Measurements from ENCODE around the gene PIGZ. TPM values are rescaled to one million over a fixed set of nuclear protein-coding genes. Genes with fewer than 3 reads are reported as not detected.

Gene PIGZ
- total RNA-seq, 1 experiment from 2014 or later = 0.50 TPM

- no peak for DNase-seq (ENCODE audit: extremely low read depth, low read depth)
Observed at GRCh38 chr3:196918968-196919367, 49.7 kb downstream of the PIGZ start.

GRCh38 chr3:196916995-196917394 is 51.6 kb downstream of the PIGZ start:
- DNase-seq (ENCODE audit: extremely low read depth, low read depth) = no peak

DNA sequence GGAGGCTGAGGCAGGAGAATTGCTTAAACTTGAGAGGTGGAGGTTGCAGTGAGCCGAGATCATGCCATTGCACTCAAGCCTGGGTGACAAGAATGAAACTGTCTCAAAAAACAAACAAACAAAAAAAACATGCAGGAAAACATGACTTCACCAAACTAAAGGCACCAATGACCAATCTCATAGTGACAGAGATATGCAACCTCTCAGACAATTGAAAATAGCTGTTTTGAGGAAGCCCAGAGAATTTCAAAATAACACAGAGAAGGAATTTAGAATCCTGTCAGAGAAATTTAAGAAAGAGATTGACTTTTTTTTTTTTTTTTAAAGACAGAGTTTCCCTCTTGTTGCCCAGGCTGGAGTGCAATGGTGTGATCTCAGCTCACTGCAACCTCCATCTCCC is 52.4 kb downstream of the PIGZ start:
- DNase-seq (ENCODE audit: extremely low read depth, low read depth) = no peak

DNA sequence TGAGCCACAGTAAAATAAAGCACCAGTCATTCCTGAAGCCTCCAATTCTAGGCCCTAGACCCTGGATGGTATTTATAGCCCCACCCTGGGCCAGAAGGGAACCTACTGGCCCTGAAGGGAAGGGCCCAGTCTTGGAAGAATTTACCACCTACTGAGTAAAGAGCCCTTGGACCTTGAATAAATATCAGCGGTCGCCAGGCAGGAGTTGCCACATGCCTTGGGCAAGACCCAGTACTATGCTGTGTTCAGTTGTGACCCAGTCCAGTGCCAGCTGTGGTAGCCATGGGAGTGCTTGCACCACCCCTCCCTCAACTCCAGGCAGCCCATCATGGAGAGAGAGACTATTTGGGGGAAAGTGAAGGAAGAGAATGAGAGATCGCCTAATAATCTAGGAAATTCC is 53.3 kb downstream of the PIGZ start:
- DNase-seq (ENCODE audit: extremely low read depth, low read depth) = no peak

DNA sequence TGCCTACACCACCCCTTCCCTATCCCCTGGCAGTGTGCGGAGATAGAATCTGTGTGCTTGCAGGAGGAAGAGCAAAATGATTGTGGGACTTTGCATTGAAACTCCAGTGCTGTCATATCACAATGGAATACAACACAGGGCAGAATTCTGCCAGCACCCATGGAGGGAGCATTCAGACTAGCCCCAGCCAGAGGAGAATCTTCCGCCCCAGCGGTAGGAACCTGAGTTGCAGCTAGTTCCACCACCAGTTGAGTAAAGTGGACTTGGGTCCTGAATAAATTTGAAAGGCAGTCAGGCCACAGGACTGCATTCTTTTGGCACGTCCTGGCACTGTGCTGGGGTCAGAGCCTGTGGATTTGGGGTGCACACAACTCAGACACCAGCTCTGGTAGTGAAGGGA is 53.8 kb downstream of the PIGZ start:
- no peak for DNase-seq (ENCODE audit: extremely low read depth, low read depth)

DNA sequence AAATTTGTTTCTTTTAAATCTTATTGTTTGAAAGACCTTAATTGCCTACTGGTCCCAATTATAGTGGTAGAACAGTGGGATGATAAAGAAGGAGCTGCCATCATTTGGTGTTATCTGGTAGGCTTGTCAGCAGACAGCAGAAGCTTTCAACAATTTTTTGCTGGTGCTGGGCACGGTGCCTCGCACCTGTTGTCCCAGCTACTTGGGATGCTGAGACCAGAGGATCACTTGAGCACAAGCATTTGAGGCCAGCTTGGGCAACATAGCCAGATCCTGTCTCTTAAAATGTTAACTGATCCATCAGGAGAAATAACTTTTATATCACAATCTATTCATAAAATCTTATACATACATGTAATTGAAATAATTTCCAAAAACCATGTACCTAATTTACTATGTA is 64.9 kb downstream of the PIGZ start:
- no peak for DNase-seq (ENCODE audit: extremely low read depth, low read depth)

GRCh38 chr3:196902296-196902695 is 66.3 kb downstream of the PIGZ start:
- DNase-seq (ENCODE audit: extremely low read depth, low read depth) = no peak

GRCh38 chr3:196901768-196902167 is 66.9 kb downstream of the PIGZ start:
- DNase-seq (ENCODE audit: extremely low read depth, low read depth) = no peak

Other genes starting within 250 kb of the PIGZ start
- gene PAK2, start 229.0 kb downstream of the PIGZ start, total RNA-seq (2014; rRNA removed; shearing (Covaris generic)) = 41.6 and 42.9 TPM in 2 replicates
- gene SENP5, start 100.9 kb downstream of the PIGZ start, total RNA-seq (2014; rRNA removed; shearing (Covaris generic)) = 23.5 and 24.5 TPM in 2 replicates
- 43.2 and 53.8 TPM in 2 replicates for gene NCBP2, start 26.3 kb downstream of the PIGZ start, total RNA-seq (2014; rRNA removed; shearing (Covaris generic))
- gene MELTF, start 61.0 kb upstream of the PIGZ start, total RNA-seq (2014; rRNA removed; shearing (Covaris generic)) = 4.0 TPM in 2 replicates

Measured in NCI-H460 (cell line).